Measurements from ENCODE around the gene ABCA10.

- TF ChIP-seq TAF1 (IDR thresholded peaks at IDR 0.05; ENCODE audit: borderline replicate concordance, low read depth, low read length) = no peak
- TF ChIP-seq POLR2A (IDR thresholded peaks at IDR 0.05; ENCODE audit: low read depth, low read length) = no peak
These were observed 87.0 kb downstream of the ABCA10 start, which contains the start of gene ABCA6 for GRCh38 chr17:69141431-69142174.
